Measurements from ENCODE around the gene SYT7.
A peak's percentile ranks its signal among the peaks of the same experiment; 100 is the strongest.

The SYT7 gene

DNA sequence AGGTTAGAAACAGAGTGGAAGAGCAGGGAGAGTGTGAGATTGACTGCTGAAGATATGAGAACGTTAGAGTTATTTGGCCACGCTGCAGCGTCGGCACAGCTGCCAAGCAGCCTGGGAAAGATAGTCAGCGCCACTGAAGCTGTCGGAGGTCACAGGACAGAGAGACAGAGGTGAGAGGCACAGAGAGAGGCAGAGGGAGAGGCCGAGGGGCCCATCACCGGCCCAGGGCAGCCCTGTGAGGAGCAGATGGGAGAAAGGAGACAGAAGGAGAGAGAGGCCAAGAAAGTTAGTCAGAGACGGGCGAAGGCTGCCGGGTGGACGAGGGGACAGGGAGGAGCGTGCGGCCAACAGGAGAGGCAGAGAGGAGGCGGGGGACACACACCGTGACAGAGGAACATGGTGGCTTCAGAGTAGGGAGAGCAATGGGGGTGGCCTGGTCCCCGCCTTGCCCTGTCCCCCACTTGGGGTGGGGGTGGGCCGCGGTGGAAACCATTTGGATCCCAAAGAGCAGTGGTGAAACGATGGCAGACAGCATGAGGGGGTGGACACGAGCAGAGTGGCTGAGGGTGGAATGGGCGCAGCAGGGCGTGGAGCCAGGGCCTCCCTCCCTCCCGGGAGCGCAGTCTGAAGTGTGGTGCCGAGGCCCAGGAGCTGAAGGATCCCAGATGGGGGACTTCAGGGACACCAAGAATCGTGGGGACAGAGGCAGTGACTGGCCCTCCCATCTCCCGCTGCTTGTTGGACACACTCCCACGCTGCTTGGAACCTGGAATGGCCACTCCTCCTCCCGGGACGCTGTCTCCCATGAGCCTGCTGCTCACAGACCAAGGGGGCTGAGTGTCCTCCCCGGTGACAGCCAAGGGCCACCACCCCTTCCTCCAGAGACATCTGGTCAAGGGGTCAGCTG lies 45.7 kb downstream of the SYT7 start:
- DNase-seq, result no peak

DNA sequence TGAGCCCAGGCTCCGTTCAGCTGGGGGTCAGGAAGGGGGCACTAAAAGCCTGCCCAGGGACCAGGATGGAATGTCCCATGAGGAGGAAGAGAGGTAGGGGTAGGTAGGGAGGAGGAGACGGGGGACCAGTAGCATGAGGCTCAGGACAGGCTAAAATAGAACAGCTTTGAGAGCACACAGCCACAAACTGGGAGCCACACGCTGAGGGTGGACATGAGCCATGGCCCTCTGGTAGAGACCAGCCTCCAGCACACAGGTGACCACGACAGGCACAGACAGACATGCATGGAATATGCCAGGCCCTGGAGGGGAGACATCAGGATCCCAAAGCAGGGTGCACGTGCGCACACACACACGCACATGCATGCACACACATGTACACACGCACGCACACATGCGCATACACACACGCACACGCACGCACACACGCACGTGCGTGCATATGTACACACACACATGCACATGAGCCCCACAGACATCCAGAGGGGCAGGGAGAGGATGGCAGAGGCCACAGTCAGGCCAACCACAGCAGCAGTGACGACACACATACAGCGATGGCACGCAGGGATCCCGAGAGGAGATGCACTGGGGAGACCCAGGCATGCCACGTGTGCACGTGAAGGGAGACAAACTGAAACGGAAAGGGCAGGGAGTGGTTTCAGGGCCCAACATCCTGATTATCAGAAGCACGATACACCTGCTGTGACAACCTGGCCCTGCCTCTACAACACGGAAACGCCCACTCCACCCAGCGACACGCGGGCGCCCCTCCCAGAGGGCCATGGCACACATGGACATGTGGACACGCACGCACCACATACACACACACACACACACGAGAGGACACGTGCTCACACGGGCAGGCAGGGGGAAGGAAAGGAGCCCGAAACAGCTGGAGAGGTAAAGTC lies 46.6 kb downstream of the SYT7 start:
- DNase-seq, result peak; percentile 53

DNA sequence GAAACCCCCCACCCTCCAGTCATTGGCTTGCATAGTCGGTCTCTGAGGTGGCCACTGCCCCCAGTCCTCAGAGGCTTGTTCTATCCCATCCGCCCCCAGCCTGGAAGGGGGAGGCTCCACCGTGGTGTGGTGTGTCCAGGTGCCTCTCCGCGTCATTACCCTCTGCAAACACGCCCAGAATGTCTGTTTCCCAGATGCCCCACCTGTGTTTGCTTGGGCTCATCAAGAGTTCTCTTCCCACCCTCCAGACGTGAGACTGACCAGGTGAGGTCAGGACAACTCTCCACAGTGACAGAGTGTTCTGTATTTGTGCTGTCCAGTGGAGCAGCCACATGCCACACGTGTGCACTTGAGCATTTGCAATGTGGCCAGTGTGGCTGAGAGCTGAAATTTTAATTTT lies 47.5 kb downstream of the SYT7 start:
- DNase-seq, result peak; percentile 89

DNA sequence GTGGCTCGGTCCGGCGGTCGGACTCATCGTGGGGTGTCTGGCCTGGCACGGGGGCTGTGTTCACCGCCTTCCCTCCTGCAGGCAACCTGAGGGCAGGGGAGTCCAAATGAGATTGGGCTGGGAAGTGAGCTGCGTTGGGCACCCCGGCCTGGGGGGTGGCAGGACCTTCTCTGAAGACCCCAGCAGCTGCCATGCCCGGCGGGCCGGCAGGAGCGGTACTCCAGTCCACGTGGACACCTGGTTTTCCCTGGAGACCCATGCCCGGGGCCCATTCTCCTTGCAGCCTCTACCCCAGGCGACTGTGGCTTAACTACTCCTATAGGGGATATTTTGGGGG lies 47.9 kb downstream of the SYT7 start:
- no peak for DNase-seq

GRCh38 chr11:61532134-61533038 lies 48.5 kb downstream of the SYT7 start:
- peak; percentile 55 for DNase-seq

DNA sequence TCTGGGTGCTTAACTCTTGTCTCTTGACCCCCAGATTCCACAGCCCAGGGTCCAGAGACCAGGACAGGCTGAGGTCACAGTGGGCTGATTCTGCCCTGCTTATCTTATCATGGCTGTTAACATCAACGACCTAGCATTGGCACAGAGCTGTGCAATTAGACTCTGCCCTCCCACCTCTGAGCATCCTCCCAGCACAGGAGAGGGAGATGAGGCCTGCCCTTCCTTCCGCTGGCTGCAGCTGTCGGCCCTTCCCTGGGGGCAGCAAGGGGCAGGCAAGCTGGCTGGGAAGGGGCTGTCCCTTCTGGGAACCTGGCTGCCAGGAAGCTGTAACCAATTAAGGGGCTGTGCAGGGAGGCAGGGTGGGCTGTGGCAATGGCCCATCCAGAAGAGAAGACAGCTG lies 49.8 kb downstream of the SYT7 start:
- no peak for DNase-seq

- no peak for DNase-seq
Observed at GRCh38 chr11:61529537-61530225, 51.2 kb downstream of the SYT7 start.

DNA sequence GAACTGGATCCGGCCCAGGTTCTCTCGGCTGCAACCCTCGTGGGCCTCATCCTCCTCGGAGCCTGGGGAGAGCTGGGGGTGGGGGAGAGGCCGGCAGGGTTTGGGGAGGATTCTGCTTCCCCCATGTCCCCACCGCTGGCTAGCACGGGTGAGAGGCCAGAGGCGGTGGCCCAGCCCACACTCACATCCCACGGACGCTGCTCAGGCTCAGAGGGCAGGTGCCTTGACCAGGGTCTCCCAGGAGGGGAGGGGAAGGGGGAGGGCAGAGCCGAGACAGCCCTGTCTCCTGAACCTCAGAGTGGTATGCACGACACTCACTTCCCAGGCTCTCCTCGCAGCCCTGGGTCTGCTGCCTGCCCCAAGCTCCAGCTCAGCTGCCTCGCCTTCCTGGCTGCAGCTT lies 52.8 kb downstream of the SYT7 start:
- DNase-seq, result no peak

- no peak for DNase-seq
Observed at GRCh38 chr11:61526956-61527731, 53.7 kb downstream of the SYT7 start.

DNA sequence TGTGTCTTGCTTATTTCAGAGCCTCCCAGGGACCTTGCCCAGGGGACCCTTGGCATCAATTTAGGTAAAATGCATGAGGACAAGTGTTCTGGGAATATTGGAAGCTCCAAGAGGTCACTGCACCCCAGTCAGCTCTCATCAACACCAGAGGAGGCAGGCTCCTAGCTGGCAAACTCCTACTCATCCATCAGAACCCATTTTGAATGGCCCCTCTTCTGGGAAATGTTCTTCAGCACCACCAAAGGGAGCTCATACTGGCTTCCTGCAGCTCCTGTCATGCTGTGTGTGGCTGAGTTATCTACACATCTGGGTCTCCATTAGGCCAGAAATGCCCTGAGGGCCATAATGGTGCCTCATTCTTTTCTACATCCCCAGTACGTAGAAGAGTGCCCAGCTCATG lies 54.6 kb downstream of the SYT7 start:
- no peak for DNase-seq

- DNase-seq, result no peak
Observed at GRCh38 chr11:61524963-61525587, 55.8 kb downstream of the SYT7 start.

GRCh38 chr11:61524446-61524845 lies 56.4 kb downstream of the SYT7 start:
- no peak for DNase-seq

DNA sequence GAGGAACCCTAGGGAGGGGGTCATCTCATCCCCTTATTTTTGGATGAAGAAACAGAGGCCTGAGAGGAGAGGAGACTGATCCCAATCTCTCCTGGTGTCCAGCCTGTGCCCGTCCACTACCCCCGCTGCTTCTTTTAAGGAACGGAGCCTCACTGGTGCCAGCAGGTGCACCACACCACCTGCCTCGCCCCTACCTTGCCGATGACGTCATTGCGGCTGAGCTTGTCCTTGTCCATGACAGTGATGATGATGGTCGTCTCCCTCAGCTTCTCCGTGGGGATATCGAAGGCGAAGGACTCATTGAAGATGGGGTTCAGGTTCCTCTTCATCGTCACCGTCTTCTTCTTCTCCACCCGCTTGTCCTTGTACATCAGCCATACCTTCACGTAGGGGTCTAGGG lies 58.0 kb downstream of the SYT7 start:
- no peak for DNase-seq

DNA sequence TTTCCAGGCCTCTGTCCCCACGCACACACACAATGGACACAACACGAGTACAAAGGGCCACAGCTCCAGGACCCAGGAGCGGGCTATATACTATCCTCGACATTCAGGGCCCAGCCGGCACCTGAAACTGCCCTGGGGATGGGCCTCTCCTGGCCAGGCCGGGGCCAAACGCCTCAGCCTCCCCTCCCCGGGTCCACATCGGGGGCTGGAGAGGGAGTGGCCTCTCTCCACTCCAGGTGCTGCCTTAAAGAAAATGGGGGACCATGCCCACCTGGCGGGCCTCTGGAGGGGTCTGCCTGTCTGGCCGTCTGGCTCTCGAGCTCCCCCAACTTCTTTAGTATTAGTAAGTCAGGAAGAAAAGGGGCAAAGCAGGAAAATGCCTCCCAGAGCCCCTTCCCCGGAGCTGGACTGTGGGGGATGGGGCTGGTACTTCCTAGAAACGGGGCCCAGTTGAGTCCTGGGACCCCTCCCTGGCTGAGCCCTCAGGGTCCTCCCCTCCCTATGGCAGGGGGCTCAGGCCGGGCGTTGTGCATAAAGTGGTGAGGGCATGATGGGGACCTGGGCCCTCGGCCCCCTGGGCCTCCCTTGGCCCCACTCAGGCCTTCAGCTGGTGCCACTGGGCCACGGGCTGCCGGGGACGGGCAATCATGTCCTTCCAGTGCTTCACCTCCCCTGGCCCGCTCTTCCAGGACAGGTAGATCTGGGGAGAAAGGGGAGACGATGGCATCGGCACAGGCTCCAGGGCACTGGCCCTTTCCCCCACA lies 62.7 kb downstream of the SYT7 start:
- no peak for DNase-seq

DNA sequence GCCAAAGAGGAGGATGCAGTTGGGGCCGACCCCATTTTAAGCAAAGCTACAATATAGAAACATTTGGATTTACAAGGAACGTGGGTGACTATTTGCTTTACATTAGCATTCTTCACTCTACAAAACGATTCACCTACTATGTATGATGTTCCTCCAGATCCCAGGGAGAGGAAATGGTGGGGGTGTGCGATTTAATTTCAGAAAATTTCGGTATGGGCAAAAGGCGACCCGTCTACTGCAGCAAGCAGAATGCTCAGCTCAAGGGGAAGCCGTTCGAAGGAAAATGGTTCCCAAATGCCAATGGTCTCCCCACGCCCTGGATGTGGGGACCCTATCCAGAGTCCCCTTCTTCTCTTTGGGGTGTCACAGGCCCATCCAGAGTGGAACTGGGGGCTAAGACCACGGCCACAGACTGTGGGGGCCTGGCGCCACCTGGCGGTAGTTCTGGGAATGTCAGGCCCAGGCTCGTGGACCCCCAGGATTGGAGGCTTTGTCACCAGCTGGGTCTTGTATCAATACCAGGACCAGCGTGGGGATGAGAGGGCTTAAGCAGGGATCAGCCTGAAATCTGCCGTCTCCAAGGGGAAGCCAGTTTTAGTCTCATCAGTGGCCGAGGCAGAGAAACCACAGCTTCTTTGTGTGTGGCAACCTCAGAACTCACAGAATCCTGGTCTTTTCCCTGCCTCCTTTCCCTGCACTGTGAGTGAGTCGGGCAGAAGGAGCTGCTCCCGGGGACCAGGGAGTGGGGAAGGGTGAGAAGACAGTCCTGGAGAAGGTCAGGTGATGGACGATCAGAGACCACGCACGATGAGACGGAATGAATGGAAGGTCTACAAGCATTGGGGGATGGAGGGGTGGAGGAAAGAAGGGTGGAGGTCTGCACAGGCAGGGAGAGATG lies 64.0 kb downstream of the SYT7 start:
- no peak for DNase-seq

- DNase-seq, result no peak
Observed at GRCh38 chr11:61516191-61516590, 64.7 kb downstream of the SYT7 start.

DNA sequence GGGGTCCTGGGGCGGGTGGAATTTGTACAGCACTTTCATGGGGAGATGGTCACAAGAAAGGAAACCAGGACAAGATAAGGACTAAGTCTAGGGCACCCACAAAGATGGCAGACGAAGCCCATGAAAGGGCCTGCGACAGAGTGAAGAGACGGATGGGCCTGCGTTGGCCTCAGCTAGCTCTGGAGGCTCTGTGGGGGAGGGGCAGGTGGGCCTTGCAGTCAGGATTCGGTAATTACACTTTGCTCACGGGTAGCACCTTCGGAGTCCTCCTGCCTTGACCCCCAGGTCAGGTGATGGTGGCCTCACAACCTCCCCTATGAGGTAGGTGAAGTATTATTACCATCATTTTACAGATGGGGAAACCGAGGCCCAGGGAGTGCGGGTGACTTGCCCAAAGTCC lies 65.2 kb downstream of the SYT7 start:
- no peak for DNase-seq

DNA sequence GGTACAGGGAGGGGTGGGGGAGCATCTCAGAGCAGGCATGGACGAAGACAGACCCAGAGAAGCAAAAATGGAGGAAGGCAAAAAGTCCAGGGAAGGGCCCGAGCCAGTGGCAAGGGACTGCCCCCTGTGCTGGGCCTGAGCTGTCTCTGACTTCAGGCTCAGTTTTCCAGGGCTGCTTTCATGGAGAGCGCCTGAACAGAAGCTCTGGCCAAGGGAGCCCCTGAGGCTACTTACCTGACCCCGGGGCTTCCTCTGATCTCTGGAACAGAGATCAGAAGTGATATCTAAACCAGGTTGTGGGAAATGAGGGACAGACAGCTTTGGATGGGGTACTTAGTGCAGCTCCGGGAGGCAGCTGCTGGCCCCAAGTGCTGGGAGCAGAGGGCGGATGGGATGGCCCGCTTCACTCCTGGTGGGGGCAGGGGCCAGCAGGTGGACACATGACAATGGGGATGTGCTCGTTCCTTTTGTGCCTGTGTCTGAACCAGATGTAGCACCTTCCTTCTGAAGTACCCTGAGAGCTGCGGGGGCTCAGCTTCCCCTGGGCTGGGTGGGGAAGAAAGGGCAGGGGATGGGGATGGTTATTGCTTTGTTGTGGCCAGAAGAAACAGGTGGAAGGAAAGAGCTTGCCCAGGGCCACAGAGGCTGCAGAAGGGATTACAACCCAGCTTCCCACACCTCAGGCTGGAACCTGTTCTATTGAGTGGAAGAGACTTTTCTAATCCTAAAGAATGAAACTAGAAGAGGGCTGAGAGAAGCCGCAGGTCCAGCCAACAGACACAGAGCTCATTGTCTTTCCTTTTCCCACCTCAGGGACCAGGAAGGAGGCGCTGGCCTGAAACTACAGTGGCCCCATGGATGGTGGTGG lies 66.6 kb downstream of the SYT7 start:
- peak; percentile 42 for DNase-seq
